ENCODE measurements around the gene KATNAL2.

The KATNAL2 gene

GRCh38 chr18:46888965-46889364 lies 28.4 kb upstream of the KATNAL2 start:
- DNase-seq = no peak

GRCh38 chr18:46891742-46892214 lies 25.6 kb upstream of the KATNAL2 start:
- H3K27me3 ChIP-seq (replicated peaks) = no peaks in the 10 kb centered on the region
- no peaks in the 10 kb centered on the region for H3K36me3 ChIP-seq (replicated peaks)
- H3K4me3 ChIP-seq (ENCODE audit: low read depth, low read length) = no peak overlapping the region
- no peak overlapping the region for H3K27ac ChIP-seq
- DNase-seq = no peak
- TF ChIP-seq CTCF (IDR thresholded peaks at IDR 0.05; ENCODE audit: low read depth, low read length, missing control alignments) = no peak
- in situ Hi-C loops (cut with HindIII; ENCODE audit: low pct_ligation_motif_present, low sequenced_read_pairs) = no loop called here

More at GRCh38 chr18:46888965-46889364, 28.4 kb upstream of the KATNAL2 start:
- no peak overlapping the region for H3K4me3 ChIP-seq (ENCODE audit: low read depth, low read length)
- H3K27ac ChIP-seq = no peak overlapping the region
- H3K27me3 ChIP-seq (replicated peaks) = no peaks in the 10 kb centered on the region
- in situ Hi-C loops (cut with HindIII; ENCODE audit: low pct_ligation_motif_present, low sequenced_read_pairs) = no loop called here
- no peaks in the 10 kb centered on the region for H3K36me3 ChIP-seq (replicated peaks)
- TF ChIP-seq CTCF (IDR thresholded peaks at IDR 0.05; ENCODE audit: low read depth, low read length, missing control alignments) = no peak

- no peaks in the 10 kb centered on the region for H3K36me3 ChIP-seq (replicated peaks)
- no peak for DNase-seq
- H3K27ac ChIP-seq = no peak overlapping the region
- no peak overlapping the region for H3K4me3 ChIP-seq (ENCODE audit: low read depth, low read length)
- in situ Hi-C loops (cut with HindIII; ENCODE audit: low pct_ligation_motif_present, low sequenced_read_pairs) = no loop called here
- no peak for TF ChIP-seq CTCF (IDR thresholded peaks at IDR 0.05; ENCODE audit: low read depth, low read length, missing control alignments)
- H3K27me3 ChIP-seq (replicated peaks) = no peaks in the 10 kb centered on the region
Observed at GRCh38 chr18:46892842-46893241, 24.6 kb upstream of the KATNAL2 start.

GRCh38 chr18:46893360-46893759 lies 24.0 kb upstream of the KATNAL2 start:
- H3K27ac ChIP-seq = no peak overlapping the region
- H3K4me3 ChIP-seq (ENCODE audit: low read depth, low read length) = no peak overlapping the region
- no peaks in the 10 kb centered on the region for H3K27me3 ChIP-seq (replicated peaks)
- DNase-seq = no peak
- in situ Hi-C loops (cut with HindIII; ENCODE audit: low pct_ligation_motif_present, low sequenced_read_pairs) = no loop called here
- H3K36me3 ChIP-seq (replicated peaks) = no peaks in the 10 kb centered on the region
- no peak for TF ChIP-seq CTCF (IDR thresholded peaks at IDR 0.05; ENCODE audit: low read depth, low read length, missing control alignments)

GRCh38 chr18:46894124-46894523 lies 23.3 kb upstream of the KATNAL2 start:
- no peak for TF ChIP-seq CTCF (IDR thresholded peaks at IDR 0.05; ENCODE audit: low read depth, low read length, missing control alignments)
- Histone ChIP-seq H3K4me3 (ENCODE audit: low read depth, low read length) (no peak overlapping the region), H3K36me3 (replicated peaks) (no peaks in the 10 kb centered on the region), H3K27ac (no peak overlapping the region), H3K27me3 (replicated peaks) (no peaks in the 10 kb centered on the region)
- in situ Hi-C loops (cut with HindIII; ENCODE audit: low pct_ligation_motif_present, low sequenced_read_pairs) = no loop called here
- no peak for DNase-seq

GRCh38 chr18:46899274-46899948 lies 18.0 kb upstream of the KATNAL2 start:
- H3K4me3 ChIP-seq (ENCODE audit: low read depth, low read length) = no peak overlapping the region
- H3K27me3 ChIP-seq (replicated peaks) = no peaks in the 10 kb centered on the region
- DNase-seq = no peak
- TF ChIP-seq CTCF (IDR thresholded peaks at IDR 0.05; ENCODE audit: low read depth, low read length, missing control alignments) = no peak
- in situ Hi-C loops (cut with HindIII; ENCODE audit: low pct_ligation_motif_present, low sequenced_read_pairs) = no loop called here
- no peaks in the 10 kb centered on the region for H3K36me3 ChIP-seq (replicated peaks)
- no peak overlapping the region for H3K27ac ChIP-seq

Data from brain microvascular endothelial cell (primary cell).